GM08714 (cell line): Measurements from ENCODE around the gene SEMA5A.

Experiments used
- H3K4me3 ChIP-seq: fragments of 200-500 bp; sonication (Bioruptor generic); 2 replicates; pipeline ENCODE4 v1.5.1; 2014; ENCODE audit warnings: mild to moderate bottlenecking, low read length, inconsistent platforms
- ZNF274 ChIP-seq: IDR thresholded peaks from 2 replicates; pipeline ENCODE4 v1.6.1; 2012; ENCODE audit warnings: mild to moderate bottlenecking, low read depth, low read length

The SEMA5A gene, protein sequence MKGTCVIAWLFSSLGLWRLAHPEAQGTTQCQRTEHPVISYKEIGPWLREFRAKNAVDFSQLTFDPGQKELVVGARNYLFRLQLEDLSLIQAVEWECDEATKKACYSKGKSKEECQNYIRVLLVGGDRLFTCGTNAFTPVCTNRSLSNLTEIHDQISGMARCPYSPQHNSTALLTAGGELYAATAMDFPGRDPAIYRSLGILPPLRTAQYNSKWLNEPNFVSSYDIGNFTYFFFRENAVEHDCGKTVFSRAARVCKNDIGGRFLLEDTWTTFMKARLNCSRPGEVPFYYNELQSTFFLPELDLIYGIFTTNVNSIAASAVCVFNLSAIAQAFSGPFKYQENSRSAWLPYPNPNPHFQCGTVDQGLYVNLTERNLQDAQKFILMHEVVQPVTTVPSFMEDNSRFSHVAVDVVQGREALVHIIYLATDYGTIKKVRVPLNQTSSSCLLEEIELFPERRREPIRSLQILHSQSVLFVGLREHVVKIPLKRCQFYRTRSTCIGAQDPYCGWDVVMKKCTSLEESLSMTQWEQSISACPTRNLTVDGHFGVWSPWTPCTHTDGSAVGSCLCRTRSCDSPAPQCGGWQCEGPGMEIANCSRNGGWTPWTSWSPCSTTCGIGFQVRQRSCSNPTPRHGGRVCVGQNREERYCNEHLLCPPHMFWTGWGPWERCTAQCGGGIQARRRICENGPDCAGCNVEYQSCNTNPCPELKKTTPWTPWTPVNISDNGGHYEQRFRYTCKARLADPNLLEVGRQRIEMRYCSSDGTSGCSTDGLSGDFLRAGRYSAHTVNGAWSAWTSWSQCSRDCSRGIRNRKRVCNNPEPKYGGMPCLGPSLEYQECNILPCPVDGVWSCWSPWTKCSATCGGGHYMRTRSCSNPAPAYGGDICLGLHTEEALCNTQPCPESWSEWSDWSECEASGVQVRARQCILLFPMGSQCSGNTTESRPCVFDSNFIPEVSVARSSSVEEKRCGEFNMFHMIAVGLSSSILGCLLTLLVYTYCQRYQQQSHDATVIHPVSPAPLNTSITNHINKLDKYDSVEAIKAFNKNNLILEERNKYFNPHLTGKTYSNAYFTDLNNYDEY

GRCh38 chr5:9545992-9546851 lies at the start of gene SEMA5A:
Gene SEMA5A (minus strand): TSS chr5:9546075. CDS start chr5:9379946, 166,129 bp downstream.
- H3K4me3 ChIP-seq: peak within 1 kb of the TSS; percentile 40
- TF ChIP-seq ZNF274: no peak

DNA sequence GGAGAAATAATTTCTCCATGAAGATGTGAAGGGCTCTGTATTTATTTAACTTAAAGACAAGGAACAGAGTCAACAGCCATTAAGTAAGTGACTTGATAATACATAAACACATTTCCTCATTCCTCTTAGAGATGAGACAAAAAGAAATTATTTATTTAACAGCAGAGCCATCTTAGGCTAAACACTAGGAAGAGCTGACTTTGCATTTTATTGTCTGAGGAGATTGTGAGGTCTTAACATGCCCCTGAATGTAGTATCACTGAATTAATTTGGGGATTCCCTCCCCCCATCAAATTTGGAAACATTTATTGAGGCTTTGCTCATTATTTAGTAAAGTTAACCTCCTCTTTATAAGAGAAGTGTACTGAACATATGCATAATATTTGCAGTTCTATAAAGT lies 49.0 kb upstream of the SEMA5A start:
- no peak for TF ChIP-seq ZNF274
- H3K4me3 ChIP-seq: no peak overlapping the region

DNA sequence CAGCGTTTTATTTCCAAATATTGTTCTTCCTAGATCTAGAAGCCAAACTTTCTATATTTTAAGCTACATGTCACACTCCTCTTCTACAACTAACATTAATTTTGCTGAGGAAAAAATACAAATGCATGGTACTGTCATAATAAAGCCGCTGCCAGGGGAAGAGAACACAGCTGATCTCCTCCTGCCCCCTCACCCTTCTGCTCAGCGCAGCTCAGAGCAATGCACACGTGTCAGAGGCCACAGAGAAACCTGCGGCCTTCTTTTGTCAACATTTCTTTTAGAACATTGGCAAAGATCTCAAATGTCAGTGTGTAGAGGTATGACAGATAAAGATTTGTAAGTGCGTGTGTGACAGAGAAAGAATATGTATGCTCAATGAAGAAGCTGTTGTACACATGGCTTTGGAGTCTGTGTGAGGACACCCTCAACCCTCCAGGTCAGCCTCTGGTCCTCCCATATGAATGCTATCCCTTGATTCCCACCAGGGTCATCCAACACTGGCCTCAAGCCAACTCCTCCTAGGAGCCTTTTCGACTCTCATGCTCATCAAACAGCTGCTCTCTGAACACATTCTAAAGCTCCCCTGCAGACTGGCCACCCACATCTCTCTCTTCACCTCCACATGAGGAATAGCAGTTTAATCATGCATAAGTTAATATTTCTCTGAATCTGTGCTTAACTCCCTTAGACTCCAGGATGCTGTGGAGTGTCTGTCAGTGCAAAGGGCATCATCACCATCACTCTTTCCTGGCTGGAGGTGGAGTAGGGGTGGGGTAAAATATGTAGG lies 43.4 kb upstream of the SEMA5A start:
- TF ChIP-seq ZNF274: no peak
- H3K4me3 ChIP-seq: no peak overlapping the region

GRCh38 chr5:9588254-9588653 lies 42.4 kb upstream of the SEMA5A start:
- H3K4me3 ChIP-seq: no peak overlapping the region
- no peak for TF ChIP-seq ZNF274

DNA sequence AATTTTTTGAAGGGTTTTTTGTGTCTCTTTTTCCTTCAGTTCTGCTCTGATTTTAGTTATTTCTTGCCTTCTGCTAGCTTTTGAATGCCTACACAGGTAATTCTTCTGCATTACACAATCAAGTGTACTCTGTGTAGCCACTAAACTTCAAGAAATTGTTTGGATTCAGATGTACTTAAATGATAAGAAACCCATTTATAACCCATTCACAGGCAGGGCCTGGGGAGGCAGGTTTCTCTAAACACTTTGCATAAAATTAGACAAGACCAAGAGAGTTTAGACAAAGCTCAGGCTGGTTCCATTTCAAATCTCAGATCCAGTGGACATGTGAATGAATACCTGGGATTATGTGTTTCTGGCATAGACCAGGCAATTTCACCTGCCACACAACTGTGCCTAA lies 41.3 kb upstream of the SEMA5A start:
- no peak overlapping the region for H3K4me3 ChIP-seq
- TF ChIP-seq ZNF274: no peak

DNA sequence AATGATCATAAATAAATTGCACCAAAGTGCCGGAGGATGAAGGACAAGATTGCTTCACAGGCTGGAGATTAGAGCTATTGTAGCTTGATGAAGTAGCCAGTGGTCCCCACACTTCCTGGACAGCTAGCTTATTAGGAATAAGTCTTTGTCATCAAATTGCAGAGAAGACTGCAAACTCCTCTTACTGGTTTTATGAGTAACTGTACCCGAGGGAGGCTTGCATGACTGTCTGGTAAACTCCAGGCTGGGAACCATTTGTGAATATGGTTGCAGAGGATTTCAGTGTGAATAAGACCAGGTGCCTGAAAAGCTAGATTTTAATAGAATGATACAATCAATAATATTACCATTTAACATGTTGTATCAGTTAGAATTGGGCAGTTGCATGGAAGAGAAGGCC lies 36.5 kb upstream of the SEMA5A start:
- H3K4me3 ChIP-seq: no peak overlapping the region
- no peak for TF ChIP-seq ZNF274

DNA sequence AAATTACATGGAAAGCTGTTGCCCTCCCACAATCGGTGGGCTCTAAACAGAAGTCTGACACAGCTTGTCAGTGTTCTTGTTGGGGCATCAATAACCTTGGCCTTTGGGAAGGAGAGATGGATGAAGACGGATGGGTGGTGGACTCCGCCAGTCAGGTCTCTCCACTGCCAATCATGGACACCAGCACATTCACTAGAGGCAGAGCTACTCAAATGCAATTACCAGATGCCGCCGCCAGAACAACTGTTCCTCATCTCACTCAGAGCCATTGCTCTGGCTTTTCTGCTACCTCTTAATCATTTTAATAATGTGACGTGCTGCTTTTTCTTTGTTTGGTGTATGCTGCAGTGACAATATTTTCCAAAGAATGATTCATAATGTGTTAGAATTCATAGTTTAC lies 27.9 kb upstream of the SEMA5A start:
- H3K4me3 ChIP-seq: no peak overlapping the region
- TF ChIP-seq ZNF274: no peak

- no peak overlapping the region for H3K4me3 ChIP-seq
Observed at GRCh38 chr5:9572246-9572645, 26.4 kb upstream of the SEMA5A start.

DNA sequence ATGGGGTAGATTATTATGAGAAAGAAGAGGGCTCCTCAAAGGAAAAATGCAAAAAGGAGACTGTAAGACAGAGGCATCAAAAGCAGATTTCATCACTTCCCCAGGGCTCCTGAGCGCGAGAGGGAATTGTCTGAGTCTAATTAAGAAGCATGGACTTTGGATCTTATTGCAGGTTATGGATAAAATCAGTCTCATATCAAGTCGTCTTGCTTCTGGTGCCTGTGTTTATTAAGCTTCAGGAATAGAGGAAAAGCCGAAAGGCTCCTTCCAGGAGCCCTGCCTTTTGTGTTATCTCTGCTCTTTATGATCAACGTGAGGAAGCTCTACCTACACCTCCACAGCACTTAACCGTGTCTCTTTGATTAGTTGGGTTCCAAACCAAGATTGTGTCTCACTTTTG lies 25.0 kb upstream of the SEMA5A start:
- H3K4me3 ChIP-seq: no peak overlapping the region
- TF ChIP-seq ZNF274: no peak

More at GRCh38 chr5:9572246-9572645, 26.4 kb upstream of the SEMA5A start:
- no peak for TF ChIP-seq ZNF274

- H3K4me3 ChIP-seq: no peak overlapping the region
- no peak for TF ChIP-seq ZNF274
Observed at GRCh38 chr5:9567039-9567438, 21.2 kb upstream of the SEMA5A start.

DNA sequence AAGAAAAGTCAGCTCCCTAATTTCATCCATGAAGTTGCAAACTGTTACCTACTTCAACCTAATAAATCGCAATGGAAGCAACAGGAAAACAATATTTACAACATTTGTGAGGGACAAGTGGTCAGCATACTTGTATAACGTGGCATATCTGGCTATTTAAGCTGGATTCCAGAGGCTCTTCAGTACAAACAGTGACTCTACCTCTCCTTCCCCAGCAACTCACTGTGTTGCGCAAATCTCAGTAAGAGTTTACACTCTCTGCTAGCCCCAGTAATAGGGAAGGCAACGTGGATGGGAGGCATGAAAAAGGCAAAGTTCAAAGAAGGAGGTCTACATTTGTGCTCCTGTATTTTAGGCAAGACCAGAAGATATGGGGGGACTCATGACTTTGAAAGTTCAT lies 18.9 kb upstream of the SEMA5A start:
- no peak overlapping the region for H3K4me3 ChIP-seq
- TF ChIP-seq ZNF274: no peak

DNA sequence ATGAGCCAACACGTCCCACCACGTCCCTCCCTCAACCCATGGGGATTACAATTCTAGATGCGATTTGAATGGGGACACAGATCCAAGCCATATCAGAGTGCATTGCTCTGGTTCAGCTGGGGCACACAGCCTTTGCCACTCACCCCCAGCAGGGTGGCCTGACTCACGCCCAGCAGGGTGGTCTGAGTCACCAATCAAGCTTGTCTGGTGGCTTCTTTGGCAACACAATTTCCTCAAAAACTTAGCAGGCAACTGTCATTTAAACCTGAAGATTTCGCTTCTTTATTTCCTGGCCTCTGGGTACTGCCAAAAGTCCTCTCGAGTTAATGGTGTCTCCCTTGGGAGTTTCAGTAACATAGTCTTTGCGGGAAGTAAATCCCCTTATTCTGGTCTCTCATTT lies 16.3 kb upstream of the SEMA5A start:
- no peak for TF ChIP-seq ZNF274

GRCh38 chr5:9559965-9560364 lies 14.1 kb upstream of the SEMA5A start:
- H3K4me3 ChIP-seq: no peak overlapping the region
- TF ChIP-seq ZNF274: no peak

More for the DNA sequence above, 16.3 kb upstream of the SEMA5A start:
- H3K4me3 ChIP-seq: no peak overlapping the region
